Measurements from ENCODE around the gene FRMPD1. TPM values are rescaled to one million over a fixed set of nuclear protein-coding genes. Genes with fewer than 3 reads are reported as not detected.

Gene FRMPD1
- total and polyA plus RNA-seq, 2 experiments from 2014 or later, result not detected

DNA sequence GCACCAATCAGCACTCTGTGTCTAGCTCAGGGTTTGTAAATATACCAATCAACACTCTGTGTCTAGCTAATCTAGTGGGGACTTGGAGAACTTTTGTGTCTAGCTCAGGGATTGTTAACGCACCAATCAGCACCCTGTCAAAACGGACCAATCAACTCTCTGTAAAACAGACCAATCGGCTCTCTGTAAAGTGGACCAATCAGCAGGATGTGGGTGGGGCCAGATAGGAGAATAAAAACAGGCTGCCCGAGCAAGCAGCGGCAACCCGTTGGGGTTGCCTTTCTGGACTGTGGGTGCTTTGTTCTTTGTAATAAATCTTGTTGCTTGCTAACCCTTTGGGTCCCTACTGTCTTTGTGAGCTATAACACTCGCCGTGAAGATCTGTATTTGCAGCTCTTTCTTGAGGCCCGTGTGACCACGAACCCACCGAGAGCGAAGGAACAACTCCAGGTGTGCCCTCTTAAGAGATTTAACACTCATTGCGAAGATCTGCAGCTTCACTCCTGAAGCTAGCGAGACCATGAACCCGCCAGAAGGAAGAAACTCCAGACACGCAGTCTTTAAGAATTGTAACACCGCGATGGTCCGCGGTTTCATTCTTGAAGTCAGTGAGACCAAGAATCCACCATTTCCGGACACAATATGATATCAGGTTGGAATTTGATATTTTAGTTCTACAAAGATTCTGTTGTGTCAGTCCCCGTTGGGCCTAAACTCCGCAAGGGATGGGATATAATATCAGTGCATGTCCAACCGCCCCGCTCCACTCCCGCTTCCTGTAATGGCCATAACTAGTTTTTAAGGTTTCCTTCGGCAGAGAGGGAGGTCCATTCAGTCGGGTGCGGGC is 102.1 kb downstream of the FRMPD1 start:
- Histone ChIP-seq H3K9me3 (ENCODE audit: low read depth) (no peaks in the 10 kb centered on the region), H3K27ac (no peak overlapping the region), H3K4me1 (ENCODE audit: insufficient read depth) (no peaks in the 10 kb centered on the region), H3K4me2 (ENCODE audit: unreplicated experiment) (peak overlapping the region; percentile 94), H3F3A (ENCODE audit: insufficient read depth) (0 out of 2 replicates have a peak, but pooled peaks cover 9% of the 10 kb centered on the region), H3K27me3 (replicated peaks; ENCODE audit: insufficient read depth) (no peaks in the 10 kb centered on the region), H2AFZ (peak overlapping the region; percentile 90), H3K9me2 (ENCODE audit: insufficient read depth) (no peaks in the 10 kb centered on the region), H3K79me2 (ENCODE audit: insufficient read depth) (peaks cover 25% of the 10 kb centered on the region), H4K20me1 (ENCODE audit: insufficient read depth) (no peaks in the 10 kb centered on the region), H3K4me3 (peak overlapping the region; percentile 91), H3K9ac (peak overlapping the region; percentile 86), H3K36me3 (ENCODE audit: low read depth) (no peaks in the 10 kb centered on the region)
- no peak for TF ChIP-seq EZH2 (IDR thresholded peaks at IDR 0.05; ENCODE audit: insufficient read depth, poor library complexity, severe bottlenecking)
- TF ChIP-seq EZH2phosphoT487 (IDR thresholded peaks at IDR 0.05; ENCODE audit: insufficient read depth, low read depth), result no peak
- WGBS, 2 experiments (ENCODE audit: low coverage in 1 of 2, low lambda C conversion rate in 2 of 2, missing lambda C conversion rate in 2 of 2), result 86 to 87% methylated on average over 29 of the region's 29 CpGs
- DNase-seq, result no peak
- in situ Hi-C loops (cut with MboI), result no loop called here

DNA sequence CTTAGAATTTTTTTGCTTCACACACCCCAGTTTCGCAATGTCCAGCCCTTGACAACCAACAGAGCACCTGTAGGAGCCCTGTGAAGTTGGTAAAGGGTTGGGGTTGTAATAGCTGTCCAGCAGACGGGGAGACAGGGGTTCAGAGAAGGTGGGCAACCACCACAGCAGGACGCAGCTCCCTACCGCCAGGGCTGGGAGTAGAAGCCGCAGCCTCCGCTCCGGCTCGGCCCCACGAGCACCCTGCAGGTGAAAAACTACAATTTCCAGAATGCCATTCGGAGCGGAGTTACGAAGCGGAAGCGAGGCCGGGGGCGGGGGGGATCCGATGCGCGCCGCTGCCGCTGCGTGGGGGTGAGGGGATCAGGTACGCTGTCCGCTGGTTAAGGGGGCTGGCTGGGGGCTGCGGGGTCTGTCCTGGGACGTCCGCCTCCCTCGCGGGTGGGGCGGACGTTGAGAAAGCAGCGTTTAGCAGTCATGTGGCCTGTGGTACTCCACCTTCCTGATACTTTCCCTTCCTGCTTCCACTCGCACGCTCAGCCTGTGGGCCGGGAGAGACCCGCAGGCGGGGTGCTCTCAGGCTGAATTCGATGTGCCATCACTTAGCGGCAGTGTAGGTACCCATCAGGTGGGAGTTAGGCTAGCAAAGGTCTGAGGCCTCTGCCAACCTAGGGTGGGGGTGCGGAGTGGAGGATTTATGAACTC is 102.9 kb downstream of the FRMPD1 start, which contains the start of gene TRMT10B:
TRMT10B (plus strand) TSS at position 317 of the 702 bp plus-strand sequence. CDS start 8,127 bp downstream, outside the sequence.
- Histone ChIP-seq H3K27me3 (replicated peaks; ENCODE audit: insufficient read depth) (no peaks in the 10 kb centered on the region), H3K79me2 (ENCODE audit: insufficient read depth) (peaks cover 25% of the 10 kb centered on the region), H3F3A (ENCODE audit: insufficient read depth) (0 out of 2 replicates have a peak, but pooled peaks cover 9% of the 10 kb centered on the region), H3K9me2 (ENCODE audit: insufficient read depth) (no peaks in the 10 kb centered on the region), H4K20me1 (ENCODE audit: insufficient read depth) (no peaks in the 10 kb centered on the region), H2AFZ (peak within 1 kb of the TSS; percentile 90), H3K4me3 (peak within 1 kb of the TSS; percentile 91), H3K27ac (peak within 1 kb of the TSS; percentile 41), H3K36me3 (ENCODE audit: low read depth) (no peaks in the 10 kb centered on the region), H3K4me2 (ENCODE audit: unreplicated experiment) (peak within 1 kb of the TSS; percentile 94), H3K9me3 (ENCODE audit: low read depth) (no peaks in the 10 kb centered on the region), H3K9ac (peak within 1 kb of the TSS; percentile 86), H3K4me1 (ENCODE audit: insufficient read depth) (no peaks in the 10 kb centered on the region)
- in situ Hi-C loops (cut with MboI), result no loop called here
- WGBS, 2 experiments (ENCODE audit: low coverage in 1 of 2, low lambda C conversion rate in 2 of 2, missing lambda C conversion rate in 2 of 2), result 5 to 7% methylated on average over 30 to 37 of the region's 40 CpGs
- TF ChIP-seq EZH2 (IDR thresholded peaks at IDR 0.05; ENCODE audit: insufficient read depth, poor library complexity, severe bottlenecking) (no peak), EZH2phosphoT487 (IDR thresholded peaks at IDR 0.05; ENCODE audit: insufficient read depth, low read depth) (no peak)
- DNase-seq, result peak; percentile 78

DNA sequence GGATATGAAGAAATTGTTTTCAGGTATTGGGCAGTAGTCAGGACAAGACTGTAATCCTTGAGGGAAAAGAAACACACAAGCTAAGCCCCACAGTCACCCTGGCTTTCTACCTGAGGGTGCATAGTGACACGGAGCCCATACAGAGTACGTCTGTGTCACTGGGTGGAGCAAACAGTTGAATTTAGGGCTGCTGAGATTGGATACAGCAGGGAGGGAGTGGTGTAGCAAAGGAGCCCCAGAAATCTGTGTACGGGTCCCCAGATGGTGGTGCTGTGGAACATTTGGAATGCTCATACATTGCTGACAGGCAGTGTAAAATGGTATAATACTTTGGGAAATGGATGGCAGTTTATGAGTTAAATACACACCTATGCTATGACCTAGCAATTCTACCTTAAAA is 108.0 kb downstream of the FRMPD1 start:
- H3K9me3 ChIP-seq (ENCODE audit: low read depth), result no peaks in the 10 kb centered on the region
- no peak overlapping the region for H3K4me2 ChIP-seq (ENCODE audit: unreplicated experiment)
- H3K36me3 ChIP-seq (ENCODE audit: low read depth), result no peaks in the 10 kb centered on the region
- no peak overlapping the region for H3K27ac ChIP-seq
- H2AFZ ChIP-seq, result no peak overlapping the region
- no peak overlapping the region for H3K4me3 ChIP-seq
- no peaks in the 10 kb centered on the region for H3K27me3 ChIP-seq (replicated peaks; ENCODE audit: insufficient read depth)
- no peaks in the 10 kb centered on the region for H3K9me2 ChIP-seq (ENCODE audit: insufficient read depth)
- H3K79me2 ChIP-seq (ENCODE audit: insufficient read depth), result peaks cover 25% of the 10 kb centered on the region
- no peak for DNase-seq
- TF ChIP-seq EZH2 (IDR thresholded peaks at IDR 0.05; ENCODE audit: insufficient read depth, poor library complexity, severe bottlenecking) (no peak), EZH2phosphoT487 (IDR thresholded peaks at IDR 0.05; ENCODE audit: insufficient read depth, low read depth) (no peak)
- WGBS, 2 experiments (ENCODE audit: low coverage in 1 of 2, low lambda C conversion rate in 2 of 2, missing lambda C conversion rate in 2 of 2), result 69 to 73% methylated on average over 3 of the region's 3 CpGs
- no peaks in the 10 kb centered on the region for H4K20me1 ChIP-seq (ENCODE audit: insufficient read depth)
- peaks cover 17% of the 10 kb centered on the region for H3K4me1 ChIP-seq (ENCODE audit: insufficient read depth)
- in situ Hi-C loops (cut with MboI), result no loop called here
- H3F3A ChIP-seq (ENCODE audit: insufficient read depth), result peaks cover 25% of the 10 kb centered on the region
- no peak overlapping the region for H3K9ac ChIP-seq

DNA sequence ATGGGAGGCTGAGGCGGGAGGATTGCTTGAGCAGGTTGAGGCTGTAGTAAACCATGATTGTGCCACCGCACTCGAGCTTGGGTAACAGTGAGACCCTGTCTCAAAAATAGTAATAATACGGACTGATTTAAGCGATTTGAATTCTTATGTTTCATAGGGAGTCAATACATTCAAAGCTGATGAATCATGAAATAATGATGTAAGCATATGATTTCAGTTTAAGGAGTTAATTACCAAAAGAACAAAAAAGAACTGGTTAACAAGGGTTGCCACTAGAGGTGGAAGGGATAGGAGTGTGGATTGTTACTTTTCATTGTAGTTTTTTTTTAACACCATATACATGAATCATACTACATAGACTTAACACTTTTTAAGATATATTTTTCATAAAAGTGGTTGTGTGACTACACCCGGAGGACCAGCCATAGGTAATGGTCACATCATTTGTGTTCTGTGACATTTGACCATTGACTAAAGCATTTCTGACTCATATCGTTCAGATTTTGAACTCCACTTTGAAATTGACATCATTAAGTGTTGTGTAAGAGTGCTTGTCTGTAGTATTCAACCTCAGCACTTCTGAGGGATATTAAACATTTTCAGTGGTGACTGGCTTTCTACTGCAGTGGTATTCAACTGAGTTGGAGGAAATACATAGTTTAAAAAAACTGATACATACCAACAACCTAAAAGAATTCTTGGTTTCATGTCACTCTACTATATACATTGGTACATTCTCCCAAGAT is 109.8 kb downstream of the FRMPD1 start:
- Histone ChIP-seq H3K9ac (peak overlapping the region; percentile 3; the same call in 1 of the 2 replicates), H2AFZ (no peak overlapping the region), H3K9me2 (ENCODE audit: insufficient read depth) (no peaks in the 10 kb centered on the region), H3K9me3 (ENCODE audit: low read depth) (no peaks in the 10 kb centered on the region), H3F3A (ENCODE audit: insufficient read depth) (peaks cover 25% of the 10 kb centered on the region), H3K4me1 (ENCODE audit: insufficient read depth) (peaks cover 17% of the 10 kb centered on the region), H3K36me3 (ENCODE audit: low read depth) (no peaks in the 10 kb centered on the region), H3K79me2 (ENCODE audit: insufficient read depth) (peaks cover 8% of the 10 kb centered on the region; the same call in 1 of the 2 replicates), H4K20me1 (ENCODE audit: insufficient read depth) (no peaks in the 10 kb centered on the region), H3K4me2 (ENCODE audit: unreplicated experiment) (no peak overlapping the region), H3K4me3 (no peak overlapping the region), H3K27ac (peak overlapping the region; percentile 65), H3K27me3 (replicated peaks; ENCODE audit: insufficient read depth) (no peaks in the 10 kb centered on the region)
- 77 to 82% methylated on average over 7 of the region's 7 CpGs for WGBS, 2 experiments (ENCODE audit: low coverage in 1 of 2, low lambda C conversion rate in 2 of 2, missing lambda C conversion rate in 2 of 2)
- DNase-seq, result peak; percentile 79
- TF ChIP-seq EZH2 (IDR thresholded peaks at IDR 0.05; ENCODE audit: insufficient read depth, poor library complexity, severe bottlenecking), result no peak
- TF ChIP-seq EZH2phosphoT487 (IDR thresholded peaks at IDR 0.05; ENCODE audit: insufficient read depth, low read depth), result no peak
- in situ Hi-C loops (cut with MboI), result no loop called here
